Measurements from ENCODE around the gene RFT1.

Gene RFT1

DNA sequence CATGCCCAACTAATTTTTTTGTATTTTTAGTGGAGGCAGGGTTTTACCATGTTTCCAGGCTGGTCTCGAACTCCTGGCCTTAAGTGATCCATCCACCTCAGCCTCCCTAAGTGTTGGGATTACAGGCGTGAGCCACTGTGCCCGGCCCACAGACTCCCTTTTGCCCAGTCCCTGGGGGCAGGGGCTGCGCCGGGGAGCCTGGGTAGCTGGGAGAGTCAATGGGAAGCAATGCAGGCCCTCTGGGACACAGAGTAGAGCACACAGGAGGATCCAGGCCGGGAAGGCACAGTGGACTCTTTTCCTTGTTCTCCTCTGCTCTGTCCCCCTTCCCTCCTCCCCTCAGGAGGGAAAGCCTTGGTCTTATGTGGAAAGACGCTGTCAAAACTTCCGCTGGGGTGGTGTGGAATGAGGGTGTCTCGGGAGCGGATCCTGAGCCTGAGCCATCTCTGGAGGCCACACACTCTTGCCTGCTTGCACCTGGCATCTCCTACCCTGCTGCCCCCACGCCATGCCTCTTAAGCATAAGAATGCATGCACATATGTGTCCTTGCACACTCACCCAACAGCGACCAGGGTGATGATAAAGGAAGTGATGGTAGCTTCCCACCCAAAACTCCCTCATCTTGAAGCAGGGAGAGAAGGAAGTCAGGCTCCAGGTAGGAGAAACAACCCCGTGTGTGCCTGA lies 18.9 kb upstream of the RFT1 start:
- no peak for DNase-seq

DNA sequence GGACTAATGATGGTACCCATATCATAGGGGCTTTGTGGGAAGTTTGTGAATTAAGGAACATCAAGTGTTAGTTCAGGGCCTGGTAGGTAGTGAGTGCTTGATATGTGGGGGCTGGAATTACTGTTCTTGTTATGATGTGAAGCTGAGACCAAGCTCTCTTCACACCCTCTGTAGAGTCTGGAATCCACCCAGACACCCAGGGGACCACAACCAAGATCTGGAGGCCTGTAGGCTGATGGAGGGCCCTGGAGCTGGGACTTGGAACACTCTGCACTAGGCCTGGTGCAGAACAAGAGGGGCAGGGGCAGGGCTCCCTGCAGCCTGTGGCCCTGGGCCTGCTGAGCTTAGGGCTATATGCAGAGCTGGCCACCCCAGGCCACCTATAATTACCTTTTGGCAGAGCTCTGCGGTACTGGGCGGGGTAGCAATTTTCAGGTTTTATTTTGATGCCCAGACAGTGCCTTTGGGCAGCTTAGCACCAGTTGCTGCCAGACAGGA lies 17.7 kb upstream of the RFT1 start:
- DNase-seq, result no peak

DNA sequence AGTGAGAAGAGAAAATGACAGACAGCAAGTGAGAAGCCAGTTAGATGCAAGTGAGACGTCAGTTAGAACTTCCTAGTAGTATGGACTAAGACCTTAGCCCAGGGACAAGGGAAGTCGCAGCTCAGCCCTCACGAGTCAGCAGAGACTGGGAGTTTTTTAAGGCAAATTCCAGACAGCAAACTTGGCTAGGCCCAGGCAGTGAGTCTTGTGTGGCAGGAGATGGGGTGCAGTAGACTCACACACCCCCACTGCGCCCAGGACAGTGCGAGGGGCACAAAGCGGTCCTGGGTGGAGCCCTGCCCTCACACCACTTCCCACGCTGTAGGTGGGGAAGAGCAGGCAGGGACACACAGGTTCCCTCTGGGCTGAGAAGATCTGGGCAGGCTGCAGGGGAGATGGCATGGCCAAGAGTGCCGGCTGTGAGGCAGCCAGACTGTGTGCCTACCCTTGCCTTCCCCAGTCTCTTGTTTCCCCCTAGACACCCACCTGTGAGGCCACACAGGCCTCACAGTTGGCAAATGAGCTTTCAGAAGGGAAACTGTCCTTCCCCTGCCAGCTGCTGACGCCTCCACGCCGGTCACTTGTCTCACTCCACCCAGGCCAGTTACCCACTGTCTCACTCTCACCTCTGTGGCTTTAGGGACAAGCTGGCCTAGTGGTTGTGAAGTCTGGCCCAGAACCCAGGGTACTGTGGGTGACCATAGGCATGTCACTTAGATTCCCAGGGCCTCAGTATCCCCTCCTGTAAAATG lies 17.1 kb upstream of the RFT1 start:
- DNase-seq, result no peak

DNA sequence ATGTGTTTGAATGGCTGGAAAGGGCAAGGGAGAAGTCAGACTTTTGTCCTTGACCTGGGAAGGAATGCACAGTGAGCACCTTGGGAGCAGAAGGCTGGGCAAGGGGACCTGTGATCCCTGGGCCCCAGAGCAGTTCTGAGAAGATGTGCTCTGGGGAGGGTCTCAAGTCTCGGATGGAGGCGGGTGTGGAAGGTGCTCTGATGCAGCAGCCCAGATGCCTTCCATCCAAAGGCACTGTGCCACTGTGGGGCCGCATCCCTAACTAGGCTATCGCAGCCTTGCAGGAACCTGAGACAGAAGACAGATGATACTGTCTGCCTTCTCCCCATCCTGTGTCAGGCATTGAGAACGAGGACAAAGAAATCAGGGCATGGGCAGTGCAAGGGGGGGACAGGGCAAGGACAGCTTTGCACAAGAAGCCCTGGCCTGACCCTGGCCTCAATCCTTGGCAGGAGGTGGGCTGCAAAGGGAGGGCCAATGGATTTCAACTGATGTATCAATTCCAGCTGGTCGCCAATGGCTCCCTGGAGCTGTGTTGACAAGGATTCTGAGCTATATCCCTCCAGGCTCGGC lies 16.2 kb upstream of the RFT1 start:
- DNase-seq, result no peak

DNA sequence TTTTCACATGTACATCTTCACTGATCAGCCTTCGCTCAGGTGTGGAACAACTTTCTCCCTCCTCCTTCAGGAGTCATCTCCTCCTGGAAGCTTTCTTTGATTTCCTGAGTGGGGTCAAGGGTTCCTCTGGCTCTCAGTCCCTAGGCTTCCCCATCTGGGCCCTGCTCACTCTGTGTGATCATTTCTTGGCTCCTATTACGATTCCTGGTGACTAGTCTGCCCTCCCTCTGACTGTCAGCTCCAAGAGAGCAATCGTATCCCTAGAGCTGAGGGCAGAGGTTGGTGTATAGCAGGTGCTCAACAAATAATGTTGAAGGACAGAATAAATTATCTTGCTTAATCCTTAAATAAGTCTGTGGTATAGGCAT lies 15.5 kb upstream of the RFT1 start:
- DNase-seq, result no peak

DNA sequence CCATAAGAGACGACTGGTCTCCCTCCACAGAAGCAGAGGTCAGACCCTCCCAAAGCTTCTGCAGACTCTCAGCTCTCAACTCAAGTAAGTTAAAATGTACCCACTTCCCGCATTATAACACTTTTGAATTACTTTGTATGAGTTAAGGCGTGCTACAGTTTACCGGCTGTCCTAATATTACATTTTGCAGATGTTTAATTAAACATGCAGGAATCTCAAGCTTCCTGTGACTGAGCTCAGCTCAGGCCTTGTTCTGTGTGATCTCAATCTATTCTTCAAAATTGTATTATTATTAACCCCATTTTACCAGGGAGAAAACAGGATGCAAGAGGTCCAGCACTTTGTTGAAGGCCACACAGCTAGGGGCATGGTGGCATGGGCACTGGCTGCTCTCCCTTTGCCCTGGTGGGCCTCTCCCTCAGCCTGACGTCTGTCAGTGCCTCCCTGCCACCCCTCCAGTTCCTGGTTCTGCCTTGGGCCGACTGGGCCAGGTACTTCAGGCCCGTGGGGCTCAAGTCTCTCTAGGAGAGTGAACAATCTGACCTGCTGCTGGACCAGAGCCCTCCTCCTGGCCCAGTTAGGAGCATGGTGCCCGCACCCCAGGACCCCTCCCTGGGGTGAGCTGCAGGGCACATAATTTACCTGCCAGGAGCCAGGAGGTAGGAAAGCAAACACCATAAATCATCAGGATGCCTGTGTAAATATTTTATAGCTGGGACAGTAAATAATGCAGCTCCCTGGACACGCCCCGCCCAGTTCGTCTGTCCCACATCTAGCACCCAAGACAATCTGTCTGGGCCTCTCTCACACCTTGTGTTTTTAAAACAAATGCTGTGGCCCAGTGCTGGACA lies 14.9 kb upstream of the RFT1 start:
- DNase-seq, result no peak

DNA sequence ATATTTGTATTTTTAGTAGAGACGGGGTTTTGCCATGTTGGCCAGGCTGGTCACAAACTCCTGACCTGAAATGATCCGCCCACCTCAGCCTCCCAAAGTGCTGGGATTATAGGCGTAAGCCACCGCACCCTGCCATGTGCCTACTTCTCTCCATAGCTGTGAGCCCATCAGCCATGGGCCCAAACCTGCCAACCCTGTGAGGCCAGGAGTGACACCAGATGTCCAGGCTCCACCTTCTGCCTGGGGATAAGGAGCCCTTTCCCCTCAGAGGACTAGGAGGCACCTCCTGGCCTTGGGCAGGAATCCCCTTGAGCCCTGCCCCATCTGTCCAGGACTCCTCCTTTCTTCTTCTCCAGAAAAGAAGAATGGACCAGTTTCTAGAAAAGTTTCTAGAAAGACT lies 14.2 kb upstream of the RFT1 start:
- DNase-seq, result no peak

DNA sequence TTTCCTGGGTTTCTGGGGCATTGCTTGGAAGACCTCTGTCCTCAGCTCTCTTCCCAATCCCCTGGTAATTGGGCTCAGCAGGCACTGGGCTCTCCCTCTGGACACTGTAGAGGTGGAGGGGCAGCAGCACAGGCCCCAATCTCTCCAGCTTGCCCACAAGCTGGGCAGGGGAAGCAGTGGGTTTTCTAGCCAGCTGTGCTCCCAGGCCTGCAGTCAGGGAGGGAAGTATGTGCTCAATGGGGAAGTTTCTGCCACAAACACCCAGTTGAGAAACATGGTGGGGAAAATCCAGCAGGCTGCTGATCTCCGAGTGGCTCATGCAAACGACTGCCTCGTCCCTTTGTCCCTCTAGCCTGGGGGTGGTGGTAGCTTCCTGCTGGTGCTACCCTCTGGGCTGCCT lies 12.8 kb upstream of the RFT1 start:
- no peak for DNase-seq

DNA sequence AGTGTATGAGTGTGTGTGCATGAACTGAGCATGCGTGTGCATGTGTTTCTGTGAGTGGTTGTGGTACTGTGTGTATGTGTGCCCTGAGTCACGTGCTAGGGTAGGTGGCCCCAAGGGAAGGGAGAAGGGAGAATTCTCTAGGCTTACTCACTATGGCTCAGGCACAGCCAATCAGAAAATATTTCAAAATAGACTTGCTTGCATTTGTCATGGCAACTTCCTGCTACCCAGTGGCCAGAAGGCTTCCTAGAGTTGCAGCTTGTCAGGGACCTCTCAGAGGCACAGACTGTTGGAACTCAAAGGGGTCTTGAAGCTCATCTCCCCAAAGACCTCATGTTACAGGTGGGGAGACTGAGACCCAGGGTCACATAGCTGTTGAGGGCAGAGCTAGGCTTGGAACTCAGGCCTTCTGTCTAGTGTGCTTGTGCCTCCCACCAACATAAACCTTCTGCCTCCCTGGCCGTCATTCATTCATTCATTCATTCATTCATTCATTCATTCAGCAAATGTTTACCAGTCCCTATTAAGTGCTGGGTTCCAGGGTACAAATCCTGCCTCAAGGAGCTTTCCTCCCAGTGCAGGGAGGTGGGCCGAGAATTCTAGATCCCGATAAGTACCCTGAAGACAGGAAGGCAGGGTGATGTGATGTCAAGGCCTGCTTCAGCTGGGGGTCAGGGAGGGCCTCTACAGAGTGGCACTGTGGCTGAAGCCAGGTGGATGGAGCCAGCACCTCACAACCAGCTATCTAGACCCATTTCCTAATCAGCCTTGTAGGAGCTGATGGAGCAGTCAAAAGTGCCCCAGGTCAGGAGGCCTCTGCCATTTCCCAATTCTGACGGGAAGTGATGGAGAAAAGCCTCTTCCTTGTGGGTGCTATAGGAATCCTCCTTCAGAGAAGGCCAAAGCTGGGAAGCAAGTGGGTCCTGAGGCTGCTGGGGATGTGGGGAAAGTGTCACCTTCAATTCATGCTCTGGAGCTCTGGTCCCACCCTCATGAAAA lies 10.9 kb upstream of the RFT1 start:
- DNase-seq, result no peak

DNA sequence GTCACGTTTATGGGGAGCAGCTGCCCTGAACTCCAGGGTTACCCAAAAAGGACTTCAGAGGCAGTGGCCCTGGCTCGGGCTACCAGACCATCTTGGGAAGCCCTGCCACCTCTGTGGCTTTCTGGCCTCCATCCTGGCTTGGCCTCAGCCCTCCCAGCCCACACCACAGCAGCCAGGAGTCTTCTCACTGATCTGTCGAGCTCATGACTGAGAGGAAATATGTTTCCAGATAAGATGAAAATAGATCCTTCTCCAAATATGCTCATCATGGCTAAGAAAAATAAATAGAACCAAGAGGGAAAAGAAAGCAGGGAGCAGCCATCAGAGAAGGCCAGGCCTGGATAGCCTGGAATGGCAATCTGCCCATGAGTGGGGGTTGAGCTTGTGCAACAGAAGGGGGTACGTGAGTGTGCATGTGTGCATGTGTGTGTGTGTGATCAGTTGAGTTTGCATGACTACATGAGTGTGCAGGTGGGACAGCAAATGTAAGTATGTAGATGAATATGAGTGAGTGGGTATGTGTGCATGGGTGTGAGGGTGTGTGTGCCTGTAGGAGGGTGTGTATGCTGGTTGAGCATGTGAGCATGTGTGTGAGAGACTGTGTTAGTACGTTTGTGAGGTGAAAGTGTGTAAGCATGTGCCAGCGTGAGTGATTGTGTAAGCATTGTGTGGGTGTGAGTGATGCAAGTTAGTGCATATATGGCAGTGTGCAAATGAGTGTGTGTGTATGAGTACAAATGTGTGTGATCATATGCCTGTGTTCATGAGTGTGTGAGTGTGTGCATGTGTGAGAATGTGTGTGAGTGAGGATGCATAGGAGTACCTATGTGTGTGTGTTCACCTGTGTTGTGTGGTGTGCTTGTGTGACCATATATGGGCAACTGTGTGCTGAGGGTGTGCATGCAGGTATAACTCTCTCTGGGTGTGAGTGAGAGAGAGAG lies 9.9 kb upstream of the RFT1 start:
- no peak for DNase-seq

DNA sequence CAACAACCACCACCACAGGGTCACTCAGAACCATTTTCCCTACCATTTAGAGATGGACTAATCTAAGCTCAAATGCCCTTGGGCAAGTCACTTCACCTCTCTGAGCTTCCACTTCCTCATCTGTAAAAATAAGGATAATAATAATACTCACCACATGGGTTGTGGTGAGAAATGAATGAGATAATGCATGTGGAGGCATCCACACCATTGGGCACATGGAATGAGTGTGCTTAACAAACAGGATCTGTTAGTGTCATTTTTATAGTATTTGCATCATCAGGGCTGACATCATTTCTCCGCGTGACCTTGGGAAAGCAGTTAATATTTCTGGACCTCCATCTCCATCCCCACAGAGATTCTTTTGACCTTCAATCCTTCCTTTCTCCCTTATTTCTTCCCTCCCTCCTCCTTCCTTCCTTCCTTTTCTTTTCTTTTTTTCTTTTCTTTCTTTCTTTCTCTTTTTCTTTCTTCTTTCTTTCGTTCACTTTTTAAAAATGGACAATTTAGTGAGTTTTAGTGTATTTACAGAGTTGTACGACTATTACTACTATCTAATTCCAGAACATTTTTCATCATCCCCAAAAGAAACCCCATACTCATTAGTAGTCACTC lies 7.7 kb upstream of the RFT1 start:
- no peak for DNase-seq

DNA sequence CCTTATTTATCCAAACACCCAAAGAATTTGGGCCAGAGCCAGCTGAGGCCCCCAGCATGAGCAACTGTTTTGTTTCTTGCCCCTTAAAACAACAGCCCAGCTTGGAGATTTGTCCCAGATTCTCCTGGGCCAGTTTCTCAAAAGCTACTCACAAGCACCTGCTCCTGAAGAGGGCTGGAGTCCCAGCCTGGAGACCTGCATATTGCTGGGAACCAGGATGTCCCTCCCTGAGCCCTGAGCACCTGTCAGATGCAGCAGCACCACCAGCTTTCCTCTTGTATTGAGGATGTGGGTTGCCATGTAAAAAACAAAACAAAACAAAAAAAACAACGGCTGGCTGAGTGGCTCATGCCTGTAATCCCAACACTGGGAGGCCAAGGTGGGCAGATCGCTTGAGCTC lies 7.0 kb upstream of the RFT1 start:
- DNase-seq, result no peak

DNA sequence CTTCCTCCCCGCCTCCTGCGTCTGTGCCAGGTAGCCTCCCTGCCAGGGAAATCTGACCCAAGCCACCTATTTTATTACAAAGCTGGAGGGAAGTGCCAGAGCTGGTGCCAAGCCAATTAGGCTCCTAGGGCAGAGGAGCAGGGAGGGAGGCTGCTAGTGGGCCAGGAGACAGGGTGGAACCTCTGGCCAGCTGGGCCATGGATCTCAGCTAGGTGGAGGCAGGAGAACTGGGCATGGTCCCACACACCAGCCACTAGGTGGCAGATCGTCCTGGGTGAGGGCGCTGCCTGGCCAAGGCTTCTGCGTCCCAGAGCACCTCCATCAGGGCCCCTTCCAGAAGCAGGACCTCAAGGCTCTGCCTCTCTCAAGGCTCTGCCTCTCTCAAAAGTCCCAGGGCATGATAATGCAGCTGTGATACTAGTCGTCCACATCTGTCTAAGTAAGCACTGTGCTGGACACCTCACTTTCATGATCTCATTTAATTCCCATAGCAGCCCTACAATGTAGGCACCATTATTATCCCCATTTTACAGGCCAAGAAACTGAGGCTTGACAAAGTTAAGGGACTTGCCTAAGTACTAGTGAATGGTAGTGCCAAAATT lies 4.5 kb upstream of the RFT1 start:
- peak; percentile 51 to 54 for DNase-seq

DNA sequence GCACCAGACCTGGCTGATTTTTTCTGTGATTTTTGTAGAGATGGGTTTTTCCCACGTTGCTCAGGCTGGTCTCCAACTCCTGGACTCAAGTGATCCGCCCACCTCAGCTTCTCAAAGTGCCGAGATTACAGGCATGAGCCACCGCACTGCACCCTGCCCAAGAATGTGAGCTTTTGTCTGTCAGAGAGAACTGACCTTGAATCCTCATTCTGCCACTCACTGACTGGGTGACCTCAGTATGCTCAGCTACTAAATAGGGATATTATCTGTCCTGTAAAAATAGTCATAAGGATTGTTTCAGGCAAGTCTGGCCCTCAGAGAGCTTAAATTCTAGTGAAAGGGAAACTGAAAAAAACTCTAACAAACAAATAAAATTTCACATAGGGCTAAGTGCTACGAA lies 2.1 kb upstream of the RFT1 start:
- no peak for DNase-seq

DNA sequence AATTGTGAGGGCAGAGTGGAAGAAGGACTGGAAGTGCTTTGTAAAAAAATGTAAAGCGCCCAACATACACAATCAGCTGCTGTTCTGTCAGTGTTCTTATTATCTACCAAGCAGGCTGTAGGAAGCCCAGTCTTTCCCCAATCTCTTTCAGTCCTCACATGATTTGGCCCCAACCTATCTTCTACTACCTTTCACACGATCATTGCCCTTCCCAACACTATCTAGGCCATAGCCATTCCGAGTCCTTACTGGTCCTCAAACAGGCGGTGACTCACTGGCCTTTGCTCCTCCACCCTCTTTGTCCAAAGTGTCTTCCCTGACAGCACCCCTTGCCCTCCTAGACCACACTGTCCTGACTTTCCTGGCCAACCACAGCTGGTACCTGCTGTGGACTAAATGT lies 861 bp upstream of the RFT1 start:
- DNase-seq, result no peak

DNA sequence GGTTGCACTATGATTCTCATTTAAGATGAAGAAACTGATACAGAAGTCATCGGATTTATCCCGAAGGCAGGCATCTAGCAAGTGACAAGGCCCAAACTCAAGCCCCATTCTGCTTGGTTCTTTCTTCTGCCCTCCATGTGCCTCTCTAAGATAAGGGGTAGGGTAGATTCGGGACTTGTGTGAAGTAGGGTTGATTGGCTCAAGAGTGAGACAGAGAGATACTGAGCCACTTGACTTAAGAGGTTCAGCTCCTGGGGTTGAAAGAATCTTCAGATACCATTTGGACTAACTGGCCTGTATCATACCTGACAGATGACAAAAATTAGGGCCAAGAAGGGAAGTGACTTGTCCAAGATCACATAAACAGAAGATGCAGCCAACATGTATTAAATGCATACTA lies 891 bp downstream of the RFT1 start:
- DNase-seq, result no peak

DNA sequence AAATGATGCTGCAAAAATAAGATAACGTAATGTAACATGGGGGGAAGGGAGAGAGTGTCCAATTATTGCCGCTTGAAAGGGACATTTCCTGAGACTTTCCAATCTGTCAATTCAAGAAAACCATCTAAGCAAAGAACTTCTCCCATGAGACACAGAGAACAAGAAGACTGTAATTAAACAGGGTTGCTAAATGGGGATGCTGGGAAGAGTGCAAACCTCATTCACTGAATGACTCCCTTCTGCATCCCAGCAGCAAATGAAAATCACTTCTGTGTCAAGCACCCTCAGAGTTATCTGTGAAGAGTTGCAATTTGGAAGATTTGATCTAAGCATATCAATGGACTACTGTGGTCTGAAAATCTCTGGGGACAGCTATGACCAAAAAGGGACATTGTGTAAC lies 3.6 kb downstream of the RFT1 start:
- DNase-seq, result no peak

DNA sequence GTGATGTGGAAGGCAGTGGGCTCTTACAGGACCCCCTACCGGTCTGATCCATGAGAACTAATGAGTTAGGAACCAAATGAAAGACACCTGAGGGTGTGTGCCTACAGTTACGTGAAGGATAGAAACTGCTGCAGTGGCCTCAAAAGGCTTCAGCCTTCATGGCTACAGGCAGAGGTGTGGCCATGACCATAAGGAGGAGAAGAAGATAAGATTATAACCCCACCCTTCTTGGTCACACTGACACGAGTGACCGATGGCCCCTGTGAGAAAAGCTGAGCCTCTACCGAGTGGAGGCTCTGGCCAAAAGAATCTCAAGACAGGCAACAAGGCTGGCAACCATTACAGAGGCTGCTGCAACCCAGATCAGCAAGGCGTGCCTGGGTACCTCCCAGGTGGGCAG lies 6.3 kb downstream of the RFT1 start:
- DNase-seq, result no peak

DNA sequence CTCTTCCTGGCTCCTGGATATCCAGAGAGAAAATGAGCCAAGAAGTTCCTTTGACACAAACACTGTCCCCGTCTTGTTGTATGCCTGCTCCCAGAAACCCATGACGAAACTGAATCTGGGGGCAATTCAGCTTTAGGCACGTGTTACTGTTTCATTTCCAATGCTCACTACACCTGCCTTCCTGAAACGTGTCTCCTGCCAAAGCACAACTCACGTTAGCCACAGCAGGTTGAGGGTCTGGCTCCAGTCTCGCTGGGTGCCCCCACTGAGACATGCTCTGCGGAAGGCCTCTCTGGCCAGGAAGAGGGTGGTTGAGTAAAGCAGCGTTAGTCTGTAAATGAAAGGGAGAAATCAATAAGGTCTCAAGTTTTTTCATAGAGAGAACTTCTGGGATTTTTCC lies 6.7 kb downstream of the RFT1 start:
- no peak for DNase-seq

DNA sequence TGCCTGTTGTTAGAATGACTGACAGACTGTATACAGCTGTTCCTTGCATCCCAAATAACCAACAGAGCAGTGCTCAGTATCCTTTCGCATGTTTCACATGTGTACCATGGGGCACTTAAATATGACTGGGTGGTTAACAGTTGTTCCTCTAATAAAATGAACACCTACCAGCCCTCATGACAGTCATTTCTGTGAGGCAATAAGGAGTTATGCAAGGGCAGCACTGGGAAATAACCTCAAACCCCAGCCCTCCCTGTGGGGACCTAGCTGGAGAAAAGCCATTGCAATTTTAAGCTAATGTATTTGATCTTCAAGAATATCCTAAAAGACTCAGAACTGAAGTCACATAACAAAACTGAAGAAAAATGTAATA lies 7.3 kb downstream of the RFT1 start:
- DNase-seq, result no peak

Data from stimulated activated CD4-positive, alpha-beta T cell treated with anti-CD3 and anti-CD28 coated beads, Interleukin-4, amount 100 ng/mL, for 4 hours (primary cell).